Measurements from ENCODE around the gene CHRNA4.

CHRNA4 gene

GRCh38 chr20:63363981-63364561 lies 2.9 kb upstream of the CHRNA4 start:
- no peak for DNase-seq (ENCODE audit: low read depth in 3 of 3)

- DNase-seq (ENCODE audit: low read depth in 3 of 3), result no peak
These were observed 2.1 kb upstream of the CHRNA4 start for GRCh38 chr20:63363013-63363957.

DNA sequence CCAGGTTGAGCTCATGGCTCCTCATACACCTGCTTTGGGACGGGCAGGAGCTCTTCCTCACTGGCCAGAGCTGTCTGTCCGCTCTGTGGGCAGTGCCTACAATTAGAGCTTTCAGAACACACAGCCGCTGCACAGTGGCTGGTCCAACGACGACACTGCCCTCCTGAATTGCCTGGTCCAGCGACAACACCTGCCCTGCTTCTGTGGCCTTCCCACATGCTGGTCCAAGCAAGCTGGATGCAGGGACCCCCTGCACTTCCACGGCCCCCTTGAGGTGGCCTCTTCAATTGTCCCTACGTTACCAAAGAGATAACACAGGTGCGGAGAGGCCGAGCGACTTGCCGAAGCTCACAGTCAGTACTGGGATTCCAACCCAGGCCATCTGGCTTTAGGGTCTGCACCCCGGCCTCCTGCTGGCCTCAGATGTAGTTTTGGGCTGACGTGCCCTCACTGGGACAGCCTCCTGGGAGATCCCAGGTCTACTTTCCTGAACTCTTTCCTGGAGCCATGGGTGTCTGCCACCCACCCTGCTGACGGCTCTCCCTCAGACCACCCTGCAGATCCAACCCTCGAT lies 1.4 kb upstream of the CHRNA4 start:
- no peak for DNase-seq (ENCODE audit: low read depth in 3 of 3)

GRCh38 chr20:63361519-63362435 lies 628 bp upstream of the CHRNA4 start:
- no peak for DNase-seq (ENCODE audit: low read depth in 3 of 3)

- DNase-seq (ENCODE audit: low read depth in 3 of 3), result no peak
These were observed 956 bp downstream of the CHRNA4 start for GRCh38 chr20:63359937-63360849.

DNA sequence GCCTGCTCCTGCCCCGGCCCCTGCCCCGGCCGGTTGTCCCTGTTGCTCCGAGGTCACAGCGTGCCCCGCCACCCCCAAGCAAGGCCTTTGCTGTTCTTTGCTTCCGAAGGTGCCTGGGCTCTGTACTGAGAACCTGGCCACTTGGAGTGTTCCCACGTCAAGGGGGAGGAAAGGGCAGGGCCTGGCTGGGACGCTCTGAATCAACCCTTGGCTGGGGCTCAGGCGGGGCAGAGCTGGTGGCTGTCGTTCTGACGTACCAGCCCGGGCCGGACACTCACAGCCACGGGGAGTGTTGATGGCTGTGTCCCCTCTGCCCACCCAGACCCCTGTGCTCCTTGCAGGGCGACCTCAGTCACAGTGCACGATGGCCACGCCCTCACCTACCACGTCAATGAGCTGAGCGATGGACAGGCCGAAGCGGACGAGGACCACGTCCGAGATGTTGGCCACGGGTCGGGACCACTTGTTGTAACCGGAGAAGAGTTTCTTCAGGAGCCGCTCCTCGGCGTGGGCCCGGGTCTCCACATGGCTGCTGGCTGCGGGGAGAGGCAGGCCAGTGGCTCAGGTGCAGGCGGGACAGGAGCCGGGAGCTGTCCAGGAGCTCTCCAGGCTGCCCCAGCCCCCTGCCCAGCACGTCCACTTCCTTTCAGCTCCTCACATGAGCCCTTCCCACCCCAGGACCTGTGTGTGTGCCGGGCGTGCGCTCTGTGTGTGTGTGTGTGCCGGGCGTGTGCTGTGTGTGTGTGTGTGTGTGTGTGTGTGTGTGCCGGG lies 1.8 kb downstream of the CHRNA4 start:
- DNase-seq (ENCODE audit: low read depth in 3 of 3), result no peak

- no peak for DNase-seq (ENCODE audit: low read depth in 3 of 3)
These were observed 2.9 kb downstream of the CHRNA4 start for GRCh38 chr20:63357921-63358905.

GRCh38 chr20:63356931-63357879 lies 3.9 kb downstream of the CHRNA4 start:
- DNase-seq (ENCODE audit: low read depth in 3 of 3), result no peak

- DNase-seq (ENCODE audit: low read depth in 3 of 3), result no peak
These were observed 4.6 kb downstream of the CHRNA4 start for GRCh38 chr20:63356511-63356910.

DNA sequence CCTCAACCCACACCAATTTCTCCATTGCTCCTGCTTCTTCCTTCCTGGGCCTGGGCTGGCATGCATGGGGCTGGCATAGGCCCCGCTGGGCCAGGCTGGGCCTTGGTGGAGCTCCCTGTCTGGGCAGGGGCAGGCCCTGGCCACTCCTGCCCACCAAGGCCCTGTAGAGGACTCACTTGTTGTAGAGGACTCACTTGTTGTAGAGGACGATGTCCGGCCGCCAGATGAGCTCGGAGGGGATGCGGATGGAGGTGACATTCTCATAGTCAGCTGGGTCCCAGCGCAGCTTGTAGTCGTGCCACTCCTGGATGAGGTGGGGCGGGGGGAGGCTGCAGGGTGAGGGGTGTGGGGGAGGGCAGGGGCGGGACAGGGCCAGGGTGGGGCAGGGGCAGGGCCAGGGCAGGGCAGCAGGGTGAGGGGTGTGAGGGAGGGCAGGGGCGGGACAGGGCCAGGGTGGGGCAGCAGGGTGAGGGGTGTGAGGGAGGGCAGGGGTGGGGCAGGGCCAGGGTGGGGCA lies 5.3 kb downstream of the CHRNA4 start:
- no peak for DNase-seq (ENCODE audit: low read depth in 3 of 3)

DNA sequence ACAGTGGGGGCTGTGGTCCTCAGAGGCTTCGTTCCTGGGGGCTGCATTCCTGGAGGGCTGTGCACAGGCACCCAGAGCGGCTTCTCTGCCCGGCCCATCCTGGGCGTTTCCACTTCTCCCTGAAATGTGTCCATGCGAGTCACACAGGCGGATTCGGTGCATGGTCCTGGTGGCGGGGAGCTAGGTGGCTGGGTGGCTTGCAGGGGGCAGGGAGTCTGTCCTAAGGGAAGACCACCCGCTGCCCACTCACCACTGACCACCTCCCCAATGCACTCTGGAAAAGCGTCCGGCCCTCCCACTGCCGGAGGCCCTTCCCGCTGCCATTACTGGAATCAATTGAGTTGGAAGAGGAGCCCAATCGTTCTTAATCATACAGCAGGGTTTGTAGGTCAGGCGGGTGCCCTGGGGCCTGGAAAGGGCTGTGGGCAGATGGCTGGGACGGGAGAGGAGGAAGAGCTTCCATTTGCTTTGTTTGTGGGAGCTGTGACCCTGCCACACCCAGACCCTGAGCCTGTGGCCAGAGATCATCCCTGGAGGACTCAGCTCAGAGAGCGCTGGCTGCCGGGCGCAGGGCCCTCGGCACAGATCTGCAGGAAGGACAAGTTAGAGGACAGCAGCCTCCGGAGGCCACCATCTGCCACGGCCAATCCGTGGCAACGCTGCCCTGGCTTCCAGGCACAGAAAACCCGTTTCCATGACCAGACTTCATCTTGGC lies 6.4 kb downstream of the CHRNA4 start:
- DNase-seq (ENCODE audit: low read depth in 3 of 3), result no peak

DNA sequence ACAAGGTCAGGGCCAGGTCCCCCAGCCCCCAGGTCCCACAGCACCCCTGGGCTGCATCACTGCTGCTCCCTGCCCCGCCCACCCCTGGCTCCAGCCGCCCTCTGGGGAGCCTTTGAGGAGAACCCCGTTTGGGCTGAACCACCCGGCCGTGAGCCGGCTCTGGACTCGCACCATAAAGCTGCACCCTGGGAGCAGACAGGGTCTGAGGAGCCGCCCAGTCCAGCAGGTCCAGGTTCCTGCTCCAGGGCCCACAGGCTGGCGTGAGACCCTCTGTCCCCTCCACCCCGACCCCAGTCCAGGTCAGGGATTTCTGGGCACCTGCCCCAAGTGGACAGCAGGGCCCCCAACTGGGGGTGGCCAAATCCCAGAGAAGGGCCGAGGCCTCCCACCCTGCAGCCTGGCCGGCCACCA lies 8.3 kb downstream of the CHRNA4 start:
- DNase-seq (ENCODE audit: low read depth in 3 of 3), result no peak

GRCh38 chr20:63351811-63352591 lies 9.1 kb downstream of the CHRNA4 start:
- no peak for DNase-seq (ENCODE audit: low read depth in 3 of 3)

- no peak for DNase-seq (ENCODE audit: low read depth in 3 of 3)
These were observed 9.8 kb downstream of the CHRNA4 start for GRCh38 chr20:63351326-63351700.

GRCh38 chr20:63350597-63351325 lies 10.4 kb downstream of the CHRNA4 start:
- DNase-seq (ENCODE audit: low read depth in 3 of 3), result no peak

All from stimulated activated CD4-positive, alpha-beta T cell treated with anti-CD3 and anti-CD28 coated beads, TNF-alpha, amount 100 ng/mL, for 4 hours (primary cell).